ENCODE measurements around the gene RTTN.

The RTTN gene

GRCh38 chr18:70069965-70070364 is 135.5 kb downstream of the RTTN start:
- H3K9me3 Mint-ChIP-seq = no peaks in the 10 kb centered on the region
- H3K4me3 Mint-ChIP-seq = no peak overlapping the region
- peaks cover 10% of the 10 kb centered on the region for H3K36me3 Mint-ChIP-seq (ENCODE audit: low read depth)
- no peaks in the 10 kb centered on the region for H3K4me1 Mint-ChIP-seq (ENCODE audit: low read depth)
- no peaks in the 10 kb centered on the region for H3K27me3 Mint-ChIP-seq (ENCODE audit: low read depth)
- DNase-seq (ENCODE audit: low spot score) = no peak
- no peak overlapping the region for H3K27ac Mint-ChIP-seq

GRCh38 chr18:70069382-70069781 is 136.1 kb downstream of the RTTN start:
- Mint-ChIP-seq H3K36me3 (ENCODE audit: low read depth) (peaks cover 9% of the 10 kb centered on the region), H3K27ac (no peak overlapping the region), H3K4me1 (ENCODE audit: low read depth) (no peaks in the 10 kb centered on the region), H3K9me3 (no peaks in the 10 kb centered on the region), H3K27me3 (ENCODE audit: low read depth) (no peaks in the 10 kb centered on the region), H3K4me3 (no peak overlapping the region)
- DNase-seq (ENCODE audit: low spot score) = no peak

- Mint-ChIP-seq H3K4me3 (no peak overlapping the region), H3K36me3 (ENCODE audit: low read depth) (peaks cover 7% of the 10 kb centered on the region), H3K27me3 (ENCODE audit: low read depth) (no peaks in the 10 kb centered on the region), H3K4me1 (ENCODE audit: low read depth) (no peaks in the 10 kb centered on the region), H3K9me3 (no peaks in the 10 kb centered on the region), H3K27ac (no peak overlapping the region)
- DNase-seq (ENCODE audit: low spot score) = no peak
Measured at GRCh38 chr18:70068981-70069380, 136.5 kb downstream of the RTTN start.

GRCh38 chr18:70059684-70060083 is 145.8 kb downstream of the RTTN start:
- no peak overlapping the region for H3K27ac Mint-ChIP-seq
- H3K4me1 Mint-ChIP-seq (ENCODE audit: low read depth) = no peaks in the 10 kb centered on the region
- H3K36me3 Mint-ChIP-seq (ENCODE audit: low read depth) = peaks cover 18% of the 10 kb centered on the region
- H3K9me3 Mint-ChIP-seq = no peaks in the 10 kb centered on the region
- H3K27me3 Mint-ChIP-seq (ENCODE audit: low read depth) = no peaks in the 10 kb centered on the region
- DNase-seq (ENCODE audit: low spot score) = no peak
- no peak overlapping the region for H3K4me3 Mint-ChIP-seq

- no peak for DNase-seq (ENCODE audit: low spot score)
- H3K27me3 Mint-ChIP-seq (ENCODE audit: low read depth) = no peaks in the 10 kb centered on the region
- no peaks in the 10 kb centered on the region for H3K9me3 Mint-ChIP-seq
- H3K27ac Mint-ChIP-seq = no peak overlapping the region
- H3K36me3 Mint-ChIP-seq (ENCODE audit: low read depth) = peaks cover 18% of the 10 kb centered on the region
- H3K4me1 Mint-ChIP-seq (ENCODE audit: low read depth) = no peaks in the 10 kb centered on the region
- H3K4me3 Mint-ChIP-seq = no peak overlapping the region
Measured at GRCh38 chr18:70058916-70059315, 146.6 kb downstream of the RTTN start.

GRCh38 chr18:70047931-70048603 is 157.4 kb downstream of the RTTN start:
- Mint-ChIP-seq H3K4me3 (no peak overlapping the region), H3K27me3 (ENCODE audit: low read depth) (no peaks in the 10 kb centered on the region), H3K36me3 (ENCODE audit: low read depth) (peaks cover 13% of the 10 kb centered on the region), H3K4me1 (ENCODE audit: low read depth) (no peaks in the 10 kb centered on the region), H3K27ac (no peak overlapping the region), H3K9me3 (no peaks in the 10 kb centered on the region)
- no peak for DNase-seq (ENCODE audit: low spot score)

- no peaks in the 10 kb centered on the region for H3K9me3 Mint-ChIP-seq
- no peak overlapping the region for H3K4me3 Mint-ChIP-seq
- no peak overlapping the region for H3K27ac Mint-ChIP-seq
- peaks cover 13% of the 10 kb centered on the region for H3K36me3 Mint-ChIP-seq (ENCODE audit: low read depth)
- no peaks in the 10 kb centered on the region for H3K27me3 Mint-ChIP-seq (ENCODE audit: low read depth)
- H3K4me1 Mint-ChIP-seq (ENCODE audit: low read depth) = no peaks in the 10 kb centered on the region
- DNase-seq (ENCODE audit: low spot score) = no peak
Measured at GRCh38 chr18:70046796-70047195, 158.7 kb downstream of the RTTN start.

- H3K36me3 Mint-ChIP-seq (ENCODE audit: low read depth) = peaks cover 12% of the 10 kb centered on the region
- no peaks in the 10 kb centered on the region for H3K4me1 Mint-ChIP-seq (ENCODE audit: low read depth)
- H3K27ac Mint-ChIP-seq = no peak overlapping the region
- DNase-seq (ENCODE audit: low spot score) = no peak
- H3K9me3 Mint-ChIP-seq = no peaks in the 10 kb centered on the region
- H3K27me3 Mint-ChIP-seq (ENCODE audit: low read depth) = no peaks in the 10 kb centered on the region
- H3K4me3 Mint-ChIP-seq = no peak overlapping the region
Measured at GRCh38 chr18:70046207-70046606, 159.3 kb downstream of the RTTN start.

GRCh38 chr18:70044632-70045031 is 160.9 kb downstream of the RTTN start:
- Mint-ChIP-seq H3K27ac (no peak overlapping the region), H3K9me3 (no peaks in the 10 kb centered on the region), H3K36me3 (ENCODE audit: low read depth) (peaks cover 8% of the 10 kb centered on the region), H3K4me3 (no peak overlapping the region), H3K4me1 (ENCODE audit: low read depth) (no peaks in the 10 kb centered on the region), H3K27me3 (ENCODE audit: low read depth) (no peaks in the 10 kb centered on the region)
- DNase-seq (ENCODE audit: low spot score) = no peak

GRCh38 chr18:70041459-70042050 is 163.9 kb downstream of the RTTN start:
- no peak for DNase-seq (ENCODE audit: low spot score)
- Mint-ChIP-seq H3K9me3 (no peaks in the 10 kb centered on the region), H3K27ac (no peak overlapping the region)

GRCh38 chr18:70039186-70039585 is 166.3 kb downstream of the RTTN start:
- Mint-ChIP-seq H3K36me3 (ENCODE audit: low read depth) (peaks cover 30% of the 10 kb centered on the region), H3K27me3 (ENCODE audit: low read depth) (no peaks in the 10 kb centered on the region)

More at GRCh38 chr18:70041459-70042050, 163.9 kb downstream of the RTTN start:
- Mint-ChIP-seq H3K27me3 (ENCODE audit: low read depth) (no peaks in the 10 kb centered on the region), H3K36me3 (ENCODE audit: low read depth) (peaks cover 21% of the 10 kb centered on the region), H3K4me3 (no peak overlapping the region), H3K4me1 (ENCODE audit: low read depth) (no peaks in the 10 kb centered on the region)

GRCh38 chr18:70037431-70038061 is 167.9 kb downstream of the RTTN start:
- no peak overlapping the region for H3K27ac Mint-ChIP-seq
- no peaks in the 10 kb centered on the region for H3K27me3 Mint-ChIP-seq (ENCODE audit: low read depth)
- no peak for DNase-seq (ENCODE audit: low spot score)
- H3K4me1 Mint-ChIP-seq (ENCODE audit: low read depth) = no peaks in the 10 kb centered on the region
- peaks cover 30% of the 10 kb centered on the region for H3K36me3 Mint-ChIP-seq (ENCODE audit: low read depth)
- H3K4me3 Mint-ChIP-seq = no peak overlapping the region
- H3K9me3 Mint-ChIP-seq = peaks cover 5% of the 10 kb centered on the region

More at GRCh38 chr18:70039186-70039585, 166.3 kb downstream of the RTTN start:
- no peak for DNase-seq (ENCODE audit: low spot score)
- H3K4me1 Mint-ChIP-seq (ENCODE audit: low read depth) = no peaks in the 10 kb centered on the region
- H3K27ac Mint-ChIP-seq = no peak overlapping the region
- peaks cover 5% of the 10 kb centered on the region for H3K9me3 Mint-ChIP-seq
- no peak overlapping the region for H3K4me3 Mint-ChIP-seq

- Mint-ChIP-seq H3K27ac (no peak overlapping the region), H3K4me1 (ENCODE audit: low read depth) (no peaks in the 10 kb centered on the region), H3K9me3 (peaks cover 5% of the 10 kb centered on the region), H3K36me3 (ENCODE audit: low read depth) (peaks cover 30% of the 10 kb centered on the region), H3K27me3 (ENCODE audit: low read depth) (no peaks in the 10 kb centered on the region), H3K4me3 (no peak overlapping the region)
- no peak for DNase-seq (ENCODE audit: low spot score)
Measured at GRCh38 chr18:70036771-70037347, 168.6 kb downstream of the RTTN start.

GRCh38 chr18:70036168-70036567 is 169.3 kb downstream of the RTTN start:
- peaks cover 30% of the 10 kb centered on the region for H3K36me3 Mint-ChIP-seq (ENCODE audit: low read depth)
- H3K4me3 Mint-ChIP-seq = no peak overlapping the region
- H3K27me3 Mint-ChIP-seq (ENCODE audit: low read depth) = no peaks in the 10 kb centered on the region
- H3K9me3 Mint-ChIP-seq = peaks cover 5% of the 10 kb centered on the region
- no peak overlapping the region for H3K27ac Mint-ChIP-seq
- no peak for DNase-seq (ENCODE audit: low spot score)
- no peaks in the 10 kb centered on the region for H3K4me1 Mint-ChIP-seq (ENCODE audit: low read depth)

All from T-helper 2 cell treated with Interferon-gamma antibody and Interleukin-4, amounts not matched to agents 5 μg/mL and 100 μg/mL, for 36 hours (primary cell).